Right lobe of liver (tissue), 6 donors: ENCODE results near the gene NRXN3. TPM values are rescaled to one million over a fixed set of nuclear protein-coding genes. Genes with fewer than 3 reads are reported as not detected.

Source experiments
- ATAC-seq, 4 donors: fragments of 200-7000 bp; cut with Tn5 transposase; one replicate each; pipeline ENCODE4 v1.9.1; 2020; ENCODE audit warnings: mild to moderate bottlenecking in 4 of 4, moderate library complexity in 4 of 4
- DNase-seq, 3 donors: peaks; one replicate each; pipeline ENCODE4 v3.0.0-alpha.2; 2020
- H3K27ac ChIP-seq, 3 donors: fragments of 200-600 bp; one replicate each; pipeline ENCODE4 v1.8.0; 2022
- H3K27me3 ChIP-seq, 2 donors: fragments of 200-600 bp; one replicate each; pipeline ENCODE4 v1.8.0; 2022
- H3K36me3 ChIP-seq, 4 donors: fragments of 200-600 bp; sonication (generic) in 1 of 4; one replicate each; pipeline versions ENCODE4 v1.5.1 to v1.8.0; 2017 to 2022; ENCODE audit warnings: control low read depth in 1 of 4
- H3K4me1 ChIP-seq, 4 donors: fragments of 200-600 bp; sonication (generic) in 1 of 4; one replicate each; pipeline versions ENCODE4 v1.5.1 to v1.8.0; 2017 to 2022; ENCODE audit warnings: control low read depth in 1 of 4
- H3K4me3 ChIP-seq, 3 donors: fragments of 200-600 bp; one replicate each; pipeline ENCODE4 v1.8.0; 2022
- H3K9me3 ChIP-seq, 4 donors: fragments of 200-600 bp; sonication (generic) in 1 of 4; one replicate each; pipeline versions ENCODE4 v1.5.1 to v1.8.0; 2017 to 2022; ENCODE audit warnings: control low read depth in 1 of 4
- CTCF ChIP-seq, 4 donors: fragments of 200-600 bp in 3 of 4; fragments of 450-650 bp in 1 of 4; IDR thresholded peaks; one replicate each; pipeline versions ENCODE4 v1.5.1 to v1.8.0; 2016 to 2022; ENCODE audit warnings: antibody characterized with exemption in 4 of 4, mild to moderate bottlenecking in 2 of 4
- POLR2A ChIP-seq: fragments of 450-650 bp; IDR thresholded peaks from one replicate; pipeline ENCODE4 v1.6.1; 2017; ENCODE audit warnings: antibody characterized with exemption, mild to moderate bottlenecking
- WGBS: methylation state at CpG from one replicate; pipeline ENCODE4 v1.1.6; 2018; ENCODE audit warnings: low coverage, low lambda C conversion rate; ENCODE audit not compliant: insufficient coverage; ENCODE audit errors: missing lambda C conversion rate; 5-methylcytosine and 5-hydroxymethylcytosine counted together
- intact Hi-C, 2 donors: fragments of 100-400 bp; cut with DNase I; formaldehyde crosslinking; loops; one replicate each; pipeline versions ENCODE4 v1.11.2 to v1.14.1; 2022
- total RNA-seq, 6 experiments: library from RNA; depleted of rRNA in 2 of 6; stranded (reverse); fragments of >200 nt in 2 of 6; fragmentation: NEBNext Ultra II Directional in 3 of 6; extraction: Animal tissue kit (Norgen Biotek cat#: 25700) in 3 of 6; gene quantifications; one replicate each; pipeline versions ENCODE4 v1.1.0 to v1.2.4, GENCODE V29; 2016 to 2023
- donor health status: DM: no; HTN: yes; CAD: no.
- donor health status: DM: no; HTN: no; CAD: no.
- donor health status: DM: no; HTN: no; CAD: no.
- donor health status: DM: no; HTN: yes; CAD: no.
- donor health status: DM: no; HTN: yes; CAD: no.

The NRXN3 gene
- total RNA-seq, 6 experiments from 2014 or later = 0.06 to 0.51 (median 0.23) TPM; not detected in 1

GRCh38 chr14:78829274-78829673, 659.1 kb downstream of the NRXN3 start:
- ATAC-seq (no peak), DNase-seq (no peak)
- no peak overlapping the region for H3K27ac ChIP-seq
- no peaks in the 10 kb centered on the region for H3K27me3 ChIP-seq
- 69% methylated on average over 1 of the region's 1 CpG for WGBS
- no peak overlapping the region for H3K4me3 ChIP-seq
- no peaks in the 10 kb centered on the region for H3K36me3 ChIP-seq
- TF ChIP-seq POLR2A (no peak), CTCF (IDR thresholded peaks at IDR 0.05) (no peak)
- H3K9me3 ChIP-seq = no peaks in the 10 kb centered on the region
- H3K4me1 ChIP-seq = no peaks in the 10 kb centered on the region
- intact Hi-C loops = no loop called here

- WGBS = 36% methylated on average over 12 of the region's 12 CpGs
- H3K27me3 ChIP-seq = no peaks in the 10 kb centered on the region
- H3K4me3 ChIP-seq = no peak overlapping the region
- H3K27ac ChIP-seq = no peak overlapping the region
- H3K4me1 ChIP-seq = no peaks in the 10 kb centered on the region
- TF ChIP-seq POLR2A = no peak
- no peak for TF ChIP-seq CTCF (IDR thresholded peaks at IDR 0.05)
- ATAC-seq (no peak), DNase-seq (no peak)
- H3K9me3 ChIP-seq = no peaks in the 10 kb centered on the region
- no peaks in the 10 kb centered on the region for H3K36me3 ChIP-seq
- intact Hi-C loops = no loop called here
Observed at GRCh38 chr14:78834766-78835451, 664.7 kb downstream of the NRXN3 start.

GRCh38 chr14:78835909-78836308, 665.7 kb downstream of the NRXN3 start:
- DNase-seq (no peak), ATAC-seq (no peak)
- H3K4me1 ChIP-seq = no peaks in the 10 kb centered on the region
- intact Hi-C loops = no loop called here
- no peaks in the 10 kb centered on the region for H3K9me3 ChIP-seq
- WGBS = 35% methylated on average over 1 of the region's 1 CpG
- H3K27ac ChIP-seq = no peak overlapping the region
- no peaks in the 10 kb centered on the region for H3K27me3 ChIP-seq
- no peak overlapping the region for H3K4me3 ChIP-seq
- no peaks in the 10 kb centered on the region for H3K36me3 ChIP-seq
- TF ChIP-seq CTCF (IDR thresholded peaks at IDR 0.05) (no peak), POLR2A (no peak)

GRCh38 chr14:78836777-78837176, 666.6 kb downstream of the NRXN3 start:
- no peak overlapping the region for H3K4me3 ChIP-seq
- no peaks in the 10 kb centered on the region for H3K9me3 ChIP-seq
- intact Hi-C loops = no loop called here
- no peaks in the 10 kb centered on the region for H3K4me1 ChIP-seq
- H3K27me3 ChIP-seq = no peaks in the 10 kb centered on the region
- TF ChIP-seq POLR2A (no peak), CTCF (IDR thresholded peaks at IDR 0.05) (peak in 2 of 4 donors; percentile 28 to 40)
- H3K36me3 ChIP-seq = no peaks in the 10 kb centered on the region
- H3K27ac ChIP-seq = no peak overlapping the region
- no peak for DNase-seq
- 21% methylated on average over 4 of the region's 4 CpGs for WGBS
- ATAC-seq = peak in 2 of 4 donors; percentile 28 to 50
